ENCODE measurements around the gene GPR12.

The GPR12 gene

GRCh38 chr13:26760832-26761582 is 421 bp upstream of the GPR12 start:
- peaks cover 7% of the 10 kb centered on the region for H3K4me1 ChIP-seq (ENCODE audit: control insufficient read depth, insufficient read depth, low read depth, low read length)
- no peak overlapping the region for H2BK5ac ChIP-seq (ENCODE audit: low read depth, low read length, poor library complexity, severe bottlenecking)
- H3K4me2 ChIP-seq (ENCODE audit: low read length, poor library complexity, severe bottlenecking), result no peak overlapping the region
- no peak overlapping the region for H4K91ac ChIP-seq (ENCODE audit: low read length)
- no peak overlapping the region for H3K27ac ChIP-seq (ENCODE audit: low read length, poor library complexity, severe bottlenecking)
- H3K9ac ChIP-seq (ENCODE audit: low read length), result no peak overlapping the region
- H2BK12ac ChIP-seq (ENCODE audit: low read length in 2 of 2), result no peak overlapping the region
- H2AK5ac ChIP-seq (ENCODE audit: low read length, severe bottlenecking), result no peak overlapping the region
- DNase-seq, result no peak
- H2AFZ ChIP-seq (ENCODE audit: low read depth, low read length), result no peak overlapping the region
- no peak overlapping the region for H2BK15ac ChIP-seq (ENCODE audit: low read depth, poor library complexity, severe bottlenecking)
- no peaks in the 10 kb centered on the region for H3K79me1 ChIP-seq (replicated peaks; ENCODE audit: low read length, poor library complexity, severe bottlenecking)
- 14% methylated on average over 34 of the region's 41 CpGs for WGBS
- H3K14ac ChIP-seq (ENCODE audit: low read length in 2 of 2), result no peak overlapping the region
- H3K36me3 ChIP-seq (ENCODE audit: control insufficient read depth in 1 of 2, insufficient read depth in 2 of 2, low read depth in 1 of 2, low read length in 2 of 2), result no peaks in the 10 kb centered on the region
- no peak overlapping the region for H3K4me3 ChIP-seq (ENCODE audit: insufficient read depth in 1 of 2, low read depth in 1 of 2, low read length in 2 of 2)
- no peak overlapping the region for H3K23ac ChIP-seq (ENCODE audit: low read length in 2 of 2)
- peaks cover 61 to 84% of the 10 kb centered on the region in 2 experiments for H3K27me3 ChIP-seq (ENCODE audit: control insufficient read depth in 1 of 2, insufficient read depth in 1 of 2, low read length in 2 of 2)
- H4K8ac ChIP-seq (ENCODE audit: low read length), result no peak overlapping the region
- H3K4ac ChIP-seq (ENCODE audit: low read depth in 1 of 2, low read length in 2 of 2), result no peak overlapping the region
- peaks cover 3% of the 10 kb centered on the region for H3K9me3 ChIP-seq (ENCODE audit: control insufficient read depth, low read length)
- no peak overlapping the region for H3K18ac ChIP-seq (ENCODE audit: low read depth in 1 of 2, low read length in 2 of 2)
- no peak overlapping the region for H2BK120ac ChIP-seq (ENCODE audit: low read depth, low read length)

GRCh38 chr13:26759249-26759906 is 1.2 kb downstream of the GPR12 start:
- H3K27ac ChIP-seq (ENCODE audit: low read length, poor library complexity, severe bottlenecking), result no peak overlapping the region

GRCh38 chr13:26758496-26759157 is 2.0 kb downstream of the GPR12 start:
- Histone ChIP-seq H3K4me1 (ENCODE audit: control insufficient read depth, insufficient read depth, low read depth, low read length) (peaks cover 7% of the 10 kb centered on the region), H4K91ac (ENCODE audit: low read length) (no peak overlapping the region), H3K14ac (ENCODE audit: low read length in 2 of 2) (no peak overlapping the region), H2AK5ac (ENCODE audit: low read length, severe bottlenecking) (no peak overlapping the region), H2BK5ac (ENCODE audit: low read depth, low read length, poor library complexity, severe bottlenecking) (no peak overlapping the region), H3K36me3 (ENCODE audit: control insufficient read depth in 1 of 2, insufficient read depth in 2 of 2, low read depth in 1 of 2, low read length in 2 of 2) (no peaks in the 10 kb centered on the region), H3K9ac (ENCODE audit: low read length) (no peak overlapping the region), H3K27me3 (ENCODE audit: control insufficient read depth in 1 of 2, insufficient read depth in 1 of 2, low read length in 2 of 2) (peaks cover 48 to 72% of the 10 kb centered on the region in 2 experiments), H3K4me2 (ENCODE audit: low read length, poor library complexity, severe bottlenecking) (no peak overlapping the region), H3K18ac (ENCODE audit: low read depth in 1 of 2, low read length in 2 of 2) (no peak overlapping the region), H2BK12ac (ENCODE audit: low read length in 2 of 2) (no peak overlapping the region), H3K4ac (ENCODE audit: low read depth in 1 of 2, low read length in 2 of 2) (no peak overlapping the region), H2BK120ac (ENCODE audit: low read depth, low read length) (no peak overlapping the region), H3K23ac (ENCODE audit: low read length in 2 of 2) (no peak overlapping the region), H3K9me3 (ENCODE audit: control insufficient read depth, low read length) (peaks cover 3% of the 10 kb centered on the region), H2BK15ac (ENCODE audit: low read depth, poor library complexity, severe bottlenecking) (no peak overlapping the region), H2AFZ (ENCODE audit: low read depth, low read length) (no peak overlapping the region), H3K4me3 (ENCODE audit: insufficient read depth in 1 of 2, low read depth in 1 of 2, low read length in 2 of 2) (no peak overlapping the region), H3K79me1 (replicated peaks; ENCODE audit: low read length, poor library complexity, severe bottlenecking) (no peaks in the 10 kb centered on the region), H3K27ac (ENCODE audit: low read length, poor library complexity, severe bottlenecking) (no peak overlapping the region), H4K8ac (ENCODE audit: low read length) (no peak overlapping the region)
- no peak for DNase-seq
- 85% methylated on average over 18 of the region's 18 CpGs for WGBS

More at GRCh38 chr13:26759249-26759906, 1.2 kb downstream of the GPR12 start:
- no peak overlapping the region for H2BK5ac ChIP-seq (ENCODE audit: low read depth, low read length, poor library complexity, severe bottlenecking)
- H4K91ac ChIP-seq (ENCODE audit: low read length), result no peak overlapping the region
- H3K4me2 ChIP-seq (ENCODE audit: low read length, poor library complexity, severe bottlenecking), result no peak overlapping the region
- H2BK120ac ChIP-seq (ENCODE audit: low read depth, low read length), result no peak overlapping the region
- no peak for DNase-seq
- no peak overlapping the region for H2BK12ac ChIP-seq (ENCODE audit: low read length in 2 of 2)
- no peak overlapping the region for H2AFZ ChIP-seq (ENCODE audit: low read depth, low read length)
- H3K36me3 ChIP-seq (ENCODE audit: control insufficient read depth in 1 of 2, insufficient read depth in 2 of 2, low read depth in 1 of 2, low read length in 2 of 2), result no peaks in the 10 kb centered on the region
- no peak overlapping the region for H3K23ac ChIP-seq (ENCODE audit: low read length in 2 of 2)
- peaks cover 3% of the 10 kb centered on the region for H3K9me3 ChIP-seq (ENCODE audit: control insufficient read depth, low read length)
- no peak overlapping the region for H3K9ac ChIP-seq (ENCODE audit: low read length)
- H2AK5ac ChIP-seq (ENCODE audit: low read length, severe bottlenecking), result no peak overlapping the region
- H2BK15ac ChIP-seq (ENCODE audit: low read depth, poor library complexity, severe bottlenecking), result no peak overlapping the region
- H3K4me1 ChIP-seq (ENCODE audit: control insufficient read depth, insufficient read depth, low read depth, low read length), result peaks cover 7% of the 10 kb centered on the region
- H3K27me3 ChIP-seq (ENCODE audit: control insufficient read depth in 1 of 2, insufficient read depth in 1 of 2, low read length in 2 of 2), result peaks cover 51 to 79% of the 10 kb centered on the region in 2 experiments
- H4K8ac ChIP-seq (ENCODE audit: low read length), result no peak overlapping the region
- H3K14ac ChIP-seq (ENCODE audit: low read length in 2 of 2), result no peak overlapping the region
- peak overlapping the region in 1 of 2 experiments; percentile 66 for H3K4me3 ChIP-seq (ENCODE audit: insufficient read depth in 1 of 2, low read depth in 1 of 2, low read length in 2 of 2)
- no peak overlapping the region for H3K4ac ChIP-seq (ENCODE audit: low read depth in 1 of 2, low read length in 2 of 2)
- H3K18ac ChIP-seq (ENCODE audit: low read depth in 1 of 2, low read length in 2 of 2), result no peak overlapping the region
- no peaks in the 10 kb centered on the region for H3K79me1 ChIP-seq (replicated peaks; ENCODE audit: low read length, poor library complexity, severe bottlenecking)
- WGBS, result 78% methylated on average over 27 of the region's 27 CpGs

- peaks cover 3% of the 10 kb centered on the region for H3K9me3 ChIP-seq (ENCODE audit: control insufficient read depth, low read length)
- H2AFZ ChIP-seq (ENCODE audit: low read depth, low read length), result no peak overlapping the region
- H3K27ac ChIP-seq (ENCODE audit: low read length, poor library complexity, severe bottlenecking), result no peak overlapping the region
- H3K23ac ChIP-seq (ENCODE audit: low read length in 2 of 2), result no peak overlapping the region
- H2BK15ac ChIP-seq (ENCODE audit: low read depth, poor library complexity, severe bottlenecking), result no peak overlapping the region
- H3K4me3 ChIP-seq (ENCODE audit: insufficient read depth in 1 of 2, low read depth in 1 of 2, low read length in 2 of 2), result no peak overlapping the region
- no peaks in the 10 kb centered on the region for H3K79me1 ChIP-seq (replicated peaks; ENCODE audit: low read length, poor library complexity, severe bottlenecking)
- no peak overlapping the region for H2BK5ac ChIP-seq (ENCODE audit: low read depth, low read length, poor library complexity, severe bottlenecking)
- H3K18ac ChIP-seq (ENCODE audit: low read depth in 1 of 2, low read length in 2 of 2), result no peak overlapping the region
- H3K4me2 ChIP-seq (ENCODE audit: low read length, poor library complexity, severe bottlenecking), result no peak overlapping the region
- H3K36me3 ChIP-seq (ENCODE audit: control insufficient read depth in 1 of 2, insufficient read depth in 2 of 2, low read depth in 1 of 2, low read length in 2 of 2), result no peaks in the 10 kb centered on the region
- H3K9ac ChIP-seq (ENCODE audit: low read length), result no peak overlapping the region
- no peak overlapping the region for H4K91ac ChIP-seq (ENCODE audit: low read length)
- H3K4me1 ChIP-seq (ENCODE audit: control insufficient read depth, insufficient read depth, low read depth, low read length), result peaks cover 7% of the 10 kb centered on the region
- no peak overlapping the region for H2AK5ac ChIP-seq (ENCODE audit: low read length, severe bottlenecking)
- H3K14ac ChIP-seq (ENCODE audit: low read length in 2 of 2), result no peak overlapping the region
- H3K4ac ChIP-seq (ENCODE audit: low read depth in 1 of 2, low read length in 2 of 2), result no peak overlapping the region
- no peak overlapping the region for H2BK120ac ChIP-seq (ENCODE audit: low read depth, low read length)
- WGBS, result 69% methylated on average over 2 of the region's 3 CpGs
- no peak overlapping the region for H2BK12ac ChIP-seq (ENCODE audit: low read length in 2 of 2)
- no peak for DNase-seq
- peaks cover 34 to 59% of the 10 kb centered on the region in 2 experiments for H3K27me3 ChIP-seq (ENCODE audit: control insufficient read depth in 1 of 2, insufficient read depth in 1 of 2, low read length in 2 of 2)
- H4K8ac ChIP-seq (ENCODE audit: low read length), result no peak overlapping the region
These were observed 3.6 kb downstream of the GPR12 start for GRCh38 chr13:26756961-26757360.
